ENCODE measurements around the gene RTBDN.

RTBDN gene

DNA sequence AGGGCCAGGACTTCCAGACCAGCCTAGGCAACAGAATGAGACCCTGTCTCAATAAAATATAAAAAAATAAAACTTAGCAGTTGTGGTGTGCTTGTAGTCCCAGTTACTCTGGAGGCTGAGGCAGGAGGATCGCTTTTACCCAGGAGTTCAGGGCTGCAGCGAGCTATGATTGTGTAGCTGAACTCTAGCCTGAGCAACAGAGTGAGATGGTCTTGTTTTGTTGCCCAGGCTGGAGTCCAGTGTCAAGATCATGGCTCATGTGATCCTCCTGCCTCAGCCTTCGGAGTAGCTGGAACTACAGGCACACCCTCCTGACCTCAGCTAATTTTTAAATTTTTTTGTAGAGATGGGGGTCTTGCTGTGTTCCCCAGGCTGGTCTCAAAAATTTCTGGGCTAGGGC, 47.4 kb downstream of the RTBDN start:
- H3K9me3 Mint-ChIP-seq: no peaks in the 10 kb centered on the region
- H3K4me3 Mint-ChIP-seq: no peak overlapping the region
- H3K4me1 Mint-ChIP-seq (ENCODE audit: low read depth): peaks cover 25% of the 10 kb centered on the region
- no peaks in the 10 kb centered on the region for H3K36me3 Mint-ChIP-seq (ENCODE audit: low read depth)
- H3K27ac Mint-ChIP-seq: peak overlapping the region; percentile 29
- H3K27me3 Mint-ChIP-seq (ENCODE audit: low read depth): no peaks in the 10 kb centered on the region

GRCh38 chr19:12786141-12786870, 48.1 kb downstream of the RTBDN start:
- H3K9me3 Mint-ChIP-seq: no peaks in the 10 kb centered on the region
- no peak overlapping the region for H3K27ac Mint-ChIP-seq
- H3K4me3 Mint-ChIP-seq: no peak overlapping the region
- peaks cover 29% of the 10 kb centered on the region for H3K4me1 Mint-ChIP-seq (ENCODE audit: low read depth)
- H3K36me3 Mint-ChIP-seq (ENCODE audit: low read depth): no peaks in the 10 kb centered on the region
- no peaks in the 10 kb centered on the region for H3K27me3 Mint-ChIP-seq (ENCODE audit: low read depth)

DNA sequence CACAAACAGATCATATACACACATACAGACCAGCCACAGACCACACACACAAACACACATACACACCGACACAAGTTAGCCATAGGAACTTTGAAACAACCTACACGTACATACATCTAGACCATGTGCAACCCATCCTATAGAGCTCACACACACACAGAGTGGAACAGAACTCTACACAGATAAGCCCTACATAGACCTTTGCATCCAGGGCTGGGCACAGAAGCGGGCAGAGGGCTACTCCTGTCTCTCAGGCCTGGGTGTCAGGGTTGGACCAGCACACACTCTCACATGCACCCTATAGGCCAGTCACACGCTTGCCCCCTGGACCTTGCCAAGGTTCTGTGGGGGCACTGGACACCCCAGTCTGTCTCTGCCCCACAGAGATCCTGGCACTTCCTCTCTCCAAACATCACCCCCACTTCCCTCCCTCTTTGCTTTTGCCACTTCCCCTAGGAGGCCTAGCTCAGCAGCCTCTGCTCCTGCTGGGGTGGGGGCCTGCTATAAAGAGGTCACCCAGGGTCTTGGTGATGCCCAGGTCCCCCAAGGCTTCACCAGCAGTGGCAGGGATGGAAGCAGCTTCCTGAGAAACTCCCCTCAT, 48.8 kb downstream of the RTBDN start:
- Mint-ChIP-seq H3K4me1 (ENCODE audit: low read depth) (peaks cover 22% of the 10 kb centered on the region), H3K27me3 (ENCODE audit: low read depth) (no peaks in the 10 kb centered on the region), H3K27ac (no peak overlapping the region), H3K4me3 (no peak overlapping the region), H3K36me3 (ENCODE audit: low read depth) (no peaks in the 10 kb centered on the region), H3K9me3 (no peaks in the 10 kb centered on the region)

DNA sequence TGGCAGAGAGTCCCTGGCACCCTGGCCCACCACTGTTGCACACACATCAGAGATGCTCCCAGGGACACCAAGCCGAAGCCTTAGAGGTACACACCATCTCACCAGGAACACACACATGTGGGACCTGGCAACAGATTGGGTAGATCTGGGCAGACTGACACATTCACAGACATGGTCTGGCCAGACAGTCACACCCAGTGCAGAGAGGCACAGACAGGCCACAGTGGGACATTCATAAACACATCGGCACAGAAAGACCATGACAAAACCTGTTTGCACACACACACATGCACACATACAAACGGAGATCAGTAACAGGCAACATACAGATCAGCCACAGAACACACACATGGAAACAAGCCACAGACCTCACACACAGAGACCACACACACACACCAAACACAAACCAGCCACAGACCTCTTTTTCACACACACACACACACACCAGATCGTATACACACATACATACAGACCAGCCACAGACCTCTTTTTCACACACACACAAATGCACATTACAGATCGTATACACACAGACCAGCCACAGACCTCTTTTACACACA, 49.4 kb downstream of the RTBDN start:
- no peaks in the 10 kb centered on the region for H3K36me3 Mint-ChIP-seq (ENCODE audit: low read depth)

GRCh38 chr19:12784394-12784870, 49.9 kb downstream of the RTBDN start:
- H3K27me3 Mint-ChIP-seq (ENCODE audit: low read depth): no peaks in the 10 kb centered on the region
- H3K9me3 Mint-ChIP-seq: no peaks in the 10 kb centered on the region
- H3K4me3 Mint-ChIP-seq: no peak overlapping the region
- H3K4me1 Mint-ChIP-seq (ENCODE audit: low read depth): peaks cover 22% of the 10 kb centered on the region
- no peaks in the 10 kb centered on the region for H3K36me3 Mint-ChIP-seq (ENCODE audit: low read depth)
- H3K27ac Mint-ChIP-seq: no peak overlapping the region

More for the DNA sequence above, 49.4 kb downstream of the RTBDN start:
- H3K9me3 Mint-ChIP-seq: no peaks in the 10 kb centered on the region
- peaks cover 20% of the 10 kb centered on the region for H3K4me1 Mint-ChIP-seq (ENCODE audit: low read depth)
- H3K27ac Mint-ChIP-seq: no peak overlapping the region
- no peaks in the 10 kb centered on the region for H3K27me3 Mint-ChIP-seq (ENCODE audit: low read depth)
- H3K4me3 Mint-ChIP-seq: no peak overlapping the region

DNA sequence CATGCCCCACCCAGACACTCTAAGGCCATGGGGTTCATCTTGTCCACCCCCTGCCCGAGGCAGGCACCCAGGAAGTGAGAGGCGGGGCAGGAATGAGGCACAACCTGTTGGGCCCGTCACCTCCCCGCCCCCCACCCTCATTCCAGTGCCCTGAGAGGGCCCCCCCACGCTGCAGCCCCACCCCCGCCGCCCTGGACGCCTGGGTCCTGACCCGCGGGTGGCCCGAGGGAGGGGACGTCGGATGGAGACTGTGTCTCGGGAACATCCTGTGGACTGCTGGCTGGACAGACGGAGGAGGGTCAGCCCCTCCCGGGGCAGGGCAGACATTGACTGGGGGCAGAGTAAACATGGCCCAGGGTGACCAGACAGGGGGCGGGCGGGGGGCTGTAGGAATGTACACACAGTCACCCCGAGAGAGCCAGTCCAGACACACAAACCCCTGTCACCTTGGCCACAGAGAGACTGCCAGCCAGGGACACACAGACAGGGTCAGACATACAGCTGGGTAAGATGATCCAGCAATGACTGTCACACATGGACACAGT, 50.5 kb downstream of the RTBDN start:
- Mint-ChIP-seq H3K27ac (peak overlapping the region; percentile 86), H3K27me3 (ENCODE audit: low read depth) (no peaks in the 10 kb centered on the region), H3K36me3 (ENCODE audit: low read depth) (no peaks in the 10 kb centered on the region), H3K4me1 (ENCODE audit: low read depth) (peaks cover 21% of the 10 kb centered on the region), H3K9me3 (no peaks in the 10 kb centered on the region), H3K4me3 (peak overlapping the region; percentile 57)

- Mint-ChIP-seq H3K9me3 (no peaks in the 10 kb centered on the region), H3K27ac (peak overlapping the region; percentile 86)
These were observed 51.0 kb downstream of the RTBDN start for GRCh38 chr19:12783291-12783848.

DNA sequence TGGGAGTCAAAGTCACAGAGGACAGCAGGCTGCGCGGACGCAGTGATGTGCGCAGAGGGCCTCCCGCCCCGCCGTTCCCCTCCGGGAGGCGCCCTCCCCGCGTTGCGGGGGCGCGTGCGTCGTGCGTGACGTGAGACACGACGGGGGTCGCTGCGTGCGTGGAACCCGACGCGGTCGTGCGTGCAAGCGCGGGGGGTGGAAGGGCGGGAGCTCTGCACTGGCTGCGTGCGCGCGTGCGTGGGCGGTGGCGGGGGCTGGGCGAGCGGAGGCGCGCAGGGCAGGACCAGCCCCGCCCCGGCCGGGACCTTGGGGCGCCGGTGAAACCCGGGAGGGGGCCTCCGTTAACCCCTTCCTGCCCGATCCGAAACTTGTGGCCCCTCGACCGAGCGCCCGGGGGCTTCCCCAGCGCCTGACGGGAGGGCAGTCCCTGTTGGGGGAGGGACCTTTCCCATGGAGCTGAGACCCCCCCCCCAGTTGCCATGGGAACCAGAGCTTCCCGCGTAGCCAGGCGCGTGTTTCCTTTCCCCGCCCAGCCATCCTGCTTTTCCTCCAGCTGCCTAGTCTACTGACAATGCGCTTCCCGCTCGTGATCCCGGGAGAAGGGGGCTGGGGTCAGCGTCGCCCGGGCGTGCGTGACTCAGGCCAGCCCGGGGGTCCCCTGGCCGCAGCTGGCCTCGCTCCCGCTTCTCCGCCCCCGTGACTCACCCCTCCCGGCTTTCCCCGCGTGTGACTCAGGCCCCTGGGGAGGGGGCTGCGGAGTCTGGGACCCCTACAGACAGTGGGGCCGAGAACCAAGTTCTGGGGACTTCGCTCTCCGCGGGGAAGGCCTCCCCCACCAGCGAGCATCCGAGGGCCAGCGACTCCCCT, 51.7 kb downstream of the RTBDN start:
- Mint-ChIP-seq H3K4me3 (peak overlapping the region; percentile 95), H3K36me3 (ENCODE audit: low read depth) (no peaks in the 10 kb centered on the region), H3K27ac (peak overlapping the region; percentile 99), H3K9me3 (no peaks in the 10 kb centered on the region), H3K27me3 (ENCODE audit: low read depth) (no peaks in the 10 kb centered on the region), H3K4me1 (ENCODE audit: low read depth) (peaks cover 24% of the 10 kb centered on the region)

More at GRCh38 chr19:12783291-12783848, 51.0 kb downstream of the RTBDN start:
- H3K4me3 Mint-ChIP-seq: peak overlapping the region; percentile 57
- no peaks in the 10 kb centered on the region for H3K36me3 Mint-ChIP-seq (ENCODE audit: low read depth)
- no peaks in the 10 kb centered on the region for H3K27me3 Mint-ChIP-seq (ENCODE audit: low read depth)
- peaks cover 23% of the 10 kb centered on the region for H3K4me1 Mint-ChIP-seq (ENCODE audit: low read depth)

GRCh38 chr19:12782174-12782423, 52.3 kb downstream of the RTBDN start:
- Mint-ChIP-seq H3K27me3 (ENCODE audit: low read depth) (no peaks in the 10 kb centered on the region), H3K27ac (peak overlapping the region; percentile 99), H3K4me3 (peak overlapping the region; percentile 95), H3K4me1 (ENCODE audit: low read depth) (peaks cover 29% of the 10 kb centered on the region), H3K36me3 (ENCODE audit: low read depth) (no peaks in the 10 kb centered on the region), H3K9me3 (no peaks in the 10 kb centered on the region)

- peaks cover 30% of the 10 kb centered on the region for H3K4me1 Mint-ChIP-seq (ENCODE audit: low read depth)
- H3K36me3 Mint-ChIP-seq (ENCODE audit: low read depth): no peaks in the 10 kb centered on the region
- H3K9me3 Mint-ChIP-seq: no peaks in the 10 kb centered on the region
- H3K4me3 Mint-ChIP-seq: peak overlapping the region; percentile 68
- peak overlapping the region; percentile 78 for H3K27ac Mint-ChIP-seq
- H3K27me3 Mint-ChIP-seq (ENCODE audit: low read depth): no peaks in the 10 kb centered on the region
These were observed 55.0 kb downstream of the RTBDN start for GRCh38 chr19:12779162-12779993.

- Mint-ChIP-seq H3K36me3 (ENCODE audit: low read depth) (no peaks in the 10 kb centered on the region), H3K4me1 (ENCODE audit: low read depth) (peaks cover 30% of the 10 kb centered on the region), H3K27me3 (ENCODE audit: low read depth) (no peaks in the 10 kb centered on the region), H3K27ac (peak overlapping the region; percentile 88), H3K9me3 (no peaks in the 10 kb centered on the region), H3K4me3 (peak overlapping the region; percentile 82)
These were observed 55.5 kb downstream of the RTBDN start for GRCh38 chr19:12778905-12779161.

GRCh38 chr19:12778017-12778904, 56.1 kb downstream of the RTBDN start:
- H3K9me3 Mint-ChIP-seq: no peaks in the 10 kb centered on the region
- no peaks in the 10 kb centered on the region for H3K27me3 Mint-ChIP-seq (ENCODE audit: low read depth)
- peak overlapping the region; percentile 82 for H3K4me3 Mint-ChIP-seq
- H3K4me1 Mint-ChIP-seq (ENCODE audit: low read depth): peaks cover 28% of the 10 kb centered on the region
- H3K27ac Mint-ChIP-seq: peak overlapping the region; percentile 88
- no peaks in the 10 kb centered on the region for H3K36me3 Mint-ChIP-seq (ENCODE audit: low read depth)

Data from T-helper 1 cell treated with Interleukin-12 subunit alpha and Interleukin-12 subunit beta and Interleukin-4 antibody, amounts not matched to agents 30 μg/mL and 1 μg/mL, for 36 hours (primary cell).